HepG2 (cell line): ENCODE results near the gene KIN. TPM values are rescaled to one million over a fixed set of nuclear protein-coding genes. Genes with fewer than 3 reads are reported as not detected.

Source experiments
- BORCS8-MEF2B ChIP-seq: sonication (generic); formaldehyde crosslinking; IDR thresholded peaks from 2 replicates; pipeline ENCODE4 v1.8.0; 2022; ENCODE audit warnings: mild to moderate bottlenecking, missing genetic modification reagents
- CREBL2 ChIP-seq: sonication (generic); formaldehyde crosslinking; IDR thresholded peaks from 2 replicates; pipeline ENCODE4 v1.8.1; 2023; ENCODE audit warnings: missing genetic modification reagents, mild to moderate bottlenecking, borderline replicate concordance
- KDM6A ChIP-seq: IDR thresholded peaks from 2 replicates; pipeline ENCODE4 v1.6.1; 2016; ENCODE audit warnings: low read depth
- KLF9 ChIP-seq: IDR thresholded peaks from 2 replicates; pipeline ENCODE4 v1.6.1; 2016; ENCODE audit warnings: low read depth
- MAF1 ChIP-seq: sonication (generic); formaldehyde crosslinking; IDR thresholded peaks from 2 replicates; pipeline ENCODE4 v1.5.0; 2020; ENCODE audit warnings: missing genetic modification reagents, borderline replicate concordance
- NFE2 ChIP-seq: sonication (generic); formaldehyde crosslinking; IDR thresholded peaks from 2 replicates; pipeline ENCODE4 v1.4.0; 2020; ENCODE audit warnings: missing genetic modification reagents
- PLSCR1 ChIP-seq: sonication (generic); formaldehyde crosslinking; IDR thresholded peaks from 2 replicates; pipeline ENCODE4 v1.5.0; 2020; ENCODE audit warnings: missing genetic modification reagents, mild to moderate bottlenecking, borderline replicate concordance
- RXRA ChIP-seq: sonication (generic); formaldehyde crosslinking; IDR thresholded peaks from 2 replicates; pipeline ENCODE4 v1.5.1; 2020; ENCODE audit warnings: missing genetic modification reagents
- SAP130 ChIP-seq: IDR thresholded peaks from 2 replicates; pipeline ENCODE4 v1.6.1; 2016; ENCODE audit warnings: low read depth
- ZEB1 ChIP-seq: IDR thresholded peaks from 2 replicates; pipeline ENCODE4 v1.6.1; 2012; ENCODE audit warnings: mild to moderate bottlenecking, low read depth, inconsistent platforms; ENCODE audit not compliant: insufficient replicate concordance
- ZNF274 ChIP-seq: sonication (generic); formaldehyde crosslinking; IDR thresholded peaks from 2 replicates; pipeline ENCODE4 v1.5.1; 2020; ENCODE audit warnings: mild to moderate bottlenecking, missing genetic modification reagents
- ZNF337 ChIP-seq: sonication (generic); formaldehyde crosslinking; IDR thresholded peaks from 2 replicates; pipeline ENCODE4 v1.5.1; 2020; ENCODE audit warnings: missing genetic modification reagents, low read depth, mild to moderate bottlenecking, borderline replicate concordance
- ZNF367 ChIP-seq: sonication (generic); formaldehyde crosslinking; IDR thresholded peaks from 2 replicates; pipeline ENCODE4 v1.4.0; 2020; ENCODE audit warnings: missing genetic modification reagents, borderline replicate concordance
- ZNF543 ChIP-seq: sonication (generic); formaldehyde crosslinking; IDR thresholded peaks from 2 replicates; pipeline ENCODE4 v1.4.0; 2020; ENCODE audit warnings: mild to moderate bottlenecking, missing genetic modification reagents
- ZNF547 ChIP-seq: sonication (generic); formaldehyde crosslinking; IDR thresholded peaks from 2 replicates; pipeline ENCODE4 v1.5.1; 2020; ENCODE audit warnings: mild to moderate bottlenecking, missing genetic modification reagents
- ZNF609 ChIP-seq: sonication (generic); formaldehyde crosslinking; IDR thresholded peaks from 2 replicates; pipeline ENCODE4 v1.4.0; 2020; ENCODE audit warnings: mild to moderate bottlenecking, missing genetic modification reagents, borderline replicate concordance
- polyA plus RNA-seq, 8 experiments: library from polyadenylated mRNA; depleted of rRNA in 3 of 8; stranded (reverse) in 7 of 8; unstranded in 1 of 8; fragments of >200 nt; fragmentation: Illumina TruSeq in 4 of 8; extraction: Trizol in 4 of 8; gene quantifications; 2 replicates each; pipeline versions ENCODE4 v1.2.1 to v1.2.3, GENCODE V29; 2011 to 2016; ENCODE audit warnings: low read depth in 4 of 8, missing spikeins in 1 of 8, mixed read lengths in 1 of 8; ENCODE audit not compliant: insufficient read depth in 1 of 8
- total RNA-seq, 5 experiments: library from RNA; depleted of rRNA; stranded (reverse); fragments of >200 nt; fragmentation: Illumina TruSeq; extraction: Trizol; gene quantifications; 2 replicates each; pipeline ENCODE4 v1.2.3, GENCODE V29; 2016; ENCODE audit warnings: low read depth in 1 of 5
- TF ChIP-seq, protein P1 (sequence below): IDR thresholded peaks from 2 replicates; pipeline ENCODE4 v1.6.1; 2012; ENCODE audit warnings: low read length, improper control_type of control experiment
- TF ChIP-seq, protein P2 (sequence below): sonication (generic); formaldehyde crosslinking; IDR thresholded peaks from 2 replicates; pipeline ENCODE4 v1.5.0; 2020; ENCODE audit warnings: missing genetic modification reagents

The KIN gene
- total and polyA plus RNA-seq, 2 of the 13 experiments (the other 11 are each of a cell fraction or from before 2014, with no cell fraction given) = 4.9 to 23.2 TPM

- TF ChIP-seq ZNF609 (CRISPR knock-in tag) (no peak), ZNF274 (CRISPR knock-in tag) (no peak), PLSCR1 (no peak), ZNF543 (CRISPR knock-in tag) (0 out of 2 replicates have a peak, but pooled peaks have one; percentile 31), CREBL2 (no peak), BORCS8-MEF2B (CRISPR knock-in tag) (no peak), KLF9 (CRISPR knock-in tag) (no peak), ZNF367 (CRISPR knock-in tag) (no peak), MAF1 (CRISPR knock-in tag) (no peak), SAP130 (CRISPR knock-in tag) (peak; percentile 31; the same call in 1 of the 2 replicates), KDM6A (no peak), ZNF337 (CRISPR knock-in tag) (no peak), ZNF547 (CRISPR knock-in tag) (no peak), NFE2 (CRISPR knock-in tag) (no peak), ZEB1 (no peak), RXRA (no peak)
- TF ChIP-seq, protein P1, sequence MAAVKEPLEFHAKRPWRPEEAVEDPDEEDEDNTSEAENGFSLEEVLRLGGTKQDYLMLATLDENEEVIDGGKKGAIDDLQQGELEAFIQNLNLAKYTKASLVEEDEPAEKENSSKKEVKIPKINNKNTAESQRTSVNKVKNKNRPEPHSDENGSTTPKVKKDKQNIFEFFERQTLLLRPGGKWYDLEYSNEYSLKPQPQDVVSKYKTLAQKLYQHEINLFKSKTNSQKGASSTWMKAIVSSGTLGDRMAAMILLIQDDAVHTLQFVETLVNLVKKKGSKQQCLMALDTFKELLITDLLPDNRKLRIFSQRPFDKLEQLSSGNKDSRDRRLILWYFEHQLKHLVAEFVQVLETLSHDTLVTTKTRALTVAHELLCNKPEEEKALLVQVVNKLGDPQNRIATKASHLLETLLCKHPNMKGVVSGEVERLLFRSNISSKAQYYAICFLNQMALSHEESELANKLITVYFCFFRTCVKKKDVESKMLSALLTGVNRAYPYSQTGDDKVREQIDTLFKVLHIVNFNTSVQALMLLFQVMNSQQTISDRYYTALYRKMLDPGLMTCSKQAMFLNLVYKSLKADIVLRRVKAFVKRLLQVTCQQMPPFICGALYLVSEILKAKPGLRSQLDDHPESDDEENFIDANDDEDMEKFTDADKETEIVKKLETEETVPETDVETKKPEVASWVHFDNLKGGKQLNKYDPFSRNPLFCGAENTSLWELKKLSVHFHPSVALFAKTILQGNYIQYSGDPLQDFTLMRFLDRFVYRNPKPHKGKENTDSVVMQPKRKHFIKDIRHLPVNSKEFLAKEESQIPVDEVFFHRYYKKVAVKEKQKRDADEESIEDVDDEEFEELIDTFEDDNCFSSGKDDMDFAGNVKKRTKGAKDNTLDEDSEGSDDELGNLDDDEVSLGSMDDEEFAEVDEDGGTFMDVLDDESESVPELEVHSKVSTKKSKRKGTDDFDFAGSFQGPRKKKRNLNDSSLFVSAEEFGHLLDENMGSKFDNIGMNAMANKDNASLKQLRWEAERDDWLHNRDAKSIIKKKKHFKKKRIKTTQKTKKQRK = no peak
- TF ChIP-seq, protein P2, sequence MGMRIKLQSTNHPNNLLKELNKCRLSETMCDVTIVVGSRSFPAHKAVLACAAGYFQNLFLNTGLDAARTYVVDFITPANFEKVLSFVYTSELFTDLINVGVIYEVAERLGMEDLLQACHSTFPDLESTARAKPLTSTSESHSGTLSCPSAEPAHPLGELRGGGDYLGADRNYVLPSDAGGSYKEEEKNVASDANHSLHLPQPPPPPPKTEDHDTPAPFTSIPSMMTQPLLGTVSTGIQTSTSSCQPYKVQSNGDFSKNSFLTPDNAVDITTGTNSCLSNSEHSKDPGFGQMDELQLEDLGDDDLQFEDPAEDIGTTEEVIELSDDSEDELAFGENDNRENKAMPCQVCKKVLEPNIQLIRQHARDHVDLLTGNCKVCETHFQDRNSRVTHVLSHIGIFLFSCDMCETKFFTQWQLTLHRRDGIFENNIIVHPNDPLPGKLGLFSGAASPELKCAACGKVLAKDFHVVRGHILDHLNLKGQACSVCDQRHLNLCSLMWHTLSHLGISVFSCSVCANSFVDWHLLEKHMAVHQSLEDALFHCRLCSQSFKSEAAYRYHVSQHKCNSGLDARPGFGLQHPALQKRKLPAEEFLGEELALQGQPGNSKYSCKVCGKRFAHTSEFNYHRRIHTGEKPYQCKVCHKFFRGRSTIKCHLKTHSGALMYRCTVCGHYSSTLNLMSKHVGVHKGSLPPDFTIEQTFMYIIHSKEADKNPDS (CRISPR knock-in tag) = no peak
Observed at GRCh38 chr10:7704071-7705016, 83.4 kb downstream of the KIN start (continued).
